Gastroesophageal sphincter (tissue), 3 donors: ENCODE measurements around the gene SLC24A3.

Experiments
- CTCF ChIP-seq, 4 experiments: fragments of 200-600 bp in 2 of 4; fragments of 450-650 bp in 2 of 4; sonication (generic) in 1 of 4; IDR thresholded peaks; one replicate each; pipeline ENCODE4 v1.5.1; 2017 to 2019; ENCODE audit warnings: antibody characterized with exemption in 4 of 4, mild to moderate bottlenecking in 2 of 4, moderate library complexity in 2 of 4
- EP300 ChIP-seq: sonication (generic); formaldehyde crosslinking; IDR thresholded peaks from one replicate; pipeline ENCODE4 v1.6.1; 2017; ENCODE audit warnings: antibody characterized with exemption, mild to moderate bottlenecking

GRCh38 chr20:19605786-19606485 lies 393.5 kb downstream of the SLC24A3 start:
- no peak for TF ChIP-seq CTCF (IDR thresholded peaks at IDR 0.05)
- TF ChIP-seq EP300: no peak
